ENCODE measurements around the gene DPP6. TPM values are rescaled to one million over a fixed set of nuclear protein-coding genes. Genes with fewer than 3 reads are reported as not detected.
A peak's percentile ranks its signal among the peaks of the same experiment; 100 is the strongest.

DPP6 gene
- polyA plus RNA-seq, 1 of the 3 experiments (the other 2 are of a cell fraction), result not detected

DNA sequence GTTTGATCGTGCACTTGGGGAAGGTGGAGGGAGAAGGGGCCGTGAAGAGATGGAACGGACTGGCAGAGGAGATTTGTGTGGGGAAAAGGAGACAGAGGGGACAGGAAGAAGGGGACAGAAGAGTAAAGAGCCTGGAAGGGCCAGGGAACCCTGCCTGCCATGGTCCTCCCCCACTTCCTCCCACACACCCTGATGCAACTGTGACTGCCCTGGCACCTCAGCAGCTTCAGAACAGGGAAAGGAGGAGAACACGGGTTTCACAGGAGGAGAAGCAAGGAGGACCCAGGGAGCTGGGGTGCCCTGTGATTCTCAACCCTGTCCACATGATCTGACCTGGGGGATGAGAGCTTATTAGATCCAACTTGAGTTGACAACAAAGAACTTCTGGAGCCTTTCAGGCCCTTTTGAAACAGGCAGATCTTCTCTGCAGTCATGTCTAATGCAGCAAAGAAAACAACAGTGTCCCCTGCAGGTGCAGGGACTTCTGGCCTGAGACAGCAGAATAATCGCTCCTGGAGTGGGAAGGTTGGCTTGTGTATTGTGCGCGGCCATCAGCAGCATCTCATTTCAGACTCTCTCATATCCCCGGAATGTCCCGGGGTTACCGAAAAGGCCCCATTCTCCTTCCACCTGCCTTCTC lies 529.2 kb downstream of the DPP6 start:
- H3K4me1 ChIP-seq (ENCODE audit: control insufficient read depth in 1 of 2, insufficient read depth in 2 of 2, low read depth in 1 of 2, low read length in 1 of 2), result no peaks in the 10 kb centered on the region
- H3K9me2 ChIP-seq, result no peaks in the 10 kb centered on the region
- no peak overlapping the region for H3K4me2 ChIP-seq
- no peaks in the 10 kb centered on the region for H4K20me1 ChIP-seq (ENCODE audit: insufficient read depth)
- no peaks in the 10 kb centered on the region for H3F3A ChIP-seq (replicated peaks; ENCODE audit: insufficient read depth)
- H3K27ac ChIP-seq (ENCODE audit: low read depth in 2 of 2, low read length in 1 of 2), result no peak overlapping the region
- no peak overlapping the region for H3K9ac ChIP-seq
- H3K4me3 ChIP-seq (ENCODE audit: low read depth in 2 of 2, low read length in 1 of 2), result no peak overlapping the region
- H3K27me3 ChIP-seq (ENCODE audit: insufficient read depth), result no peaks in the 10 kb centered on the region
- H3K9me3 ChIP-seq, result no peaks in the 10 kb centered on the region
- no peaks in the 10 kb centered on the region for H3K36me3 ChIP-seq (replicated peaks in 1 of 2; ENCODE audit: control insufficient read depth in 1 of 2, insufficient read depth in 2 of 2, low read length in 1 of 2)
- H3K79me2 ChIP-seq (ENCODE audit: insufficient read depth), result no peaks in the 10 kb centered on the region
- no peak for TF ChIP-seq SMC3 (IDR thresholded peaks at IDR 0.05; ENCODE audit: low read depth, low read length)
- TF ChIP-seq TAF1 (IDR thresholded peaks at IDR 0.05; ENCODE audit: borderline replicate concordance, low read depth, low read length), result no peak
- no peak for TF ChIP-seq RXRA (IDR thresholded peaks at IDR 0.05; ENCODE audit: borderline replicate concordance, low read depth)
- TF ChIP-seq, protein P1, sequence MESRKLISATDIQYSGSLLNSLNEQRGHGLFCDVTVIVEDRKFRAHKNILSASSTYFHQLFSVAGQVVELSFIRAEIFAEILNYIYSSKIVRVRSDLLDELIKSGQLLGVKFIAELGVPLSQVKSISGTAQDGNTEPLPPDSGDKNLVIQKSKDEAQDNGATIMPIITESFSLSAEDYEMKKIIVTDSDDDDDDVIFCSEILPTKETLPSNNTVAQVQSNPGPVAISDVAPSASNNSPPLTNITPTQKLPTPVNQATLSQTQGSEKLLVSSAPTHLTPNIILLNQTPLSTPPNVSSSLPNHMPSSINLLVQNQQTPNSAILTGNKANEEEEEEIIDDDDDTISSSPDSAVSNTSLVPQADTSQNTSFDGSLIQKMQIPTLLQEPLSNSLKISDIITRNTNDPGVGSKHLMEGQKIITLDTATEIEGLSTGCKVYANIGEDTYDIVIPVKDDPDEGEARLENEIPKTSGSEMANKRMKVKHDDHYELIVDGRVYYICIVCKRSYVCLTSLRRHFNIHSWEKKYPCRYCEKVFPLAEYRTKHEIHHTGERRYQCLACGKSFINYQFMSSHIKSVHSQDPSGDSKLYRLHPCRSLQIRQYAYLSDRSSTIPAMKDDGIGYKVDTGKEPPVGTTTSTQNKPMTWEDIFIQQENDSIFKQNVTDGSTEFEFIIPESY (IDR thresholded peaks at IDR 0.05; ENCODE audit: borderline replicate concordance, low read depth), result no peak
- TF ChIP-seq, protein P2, sequence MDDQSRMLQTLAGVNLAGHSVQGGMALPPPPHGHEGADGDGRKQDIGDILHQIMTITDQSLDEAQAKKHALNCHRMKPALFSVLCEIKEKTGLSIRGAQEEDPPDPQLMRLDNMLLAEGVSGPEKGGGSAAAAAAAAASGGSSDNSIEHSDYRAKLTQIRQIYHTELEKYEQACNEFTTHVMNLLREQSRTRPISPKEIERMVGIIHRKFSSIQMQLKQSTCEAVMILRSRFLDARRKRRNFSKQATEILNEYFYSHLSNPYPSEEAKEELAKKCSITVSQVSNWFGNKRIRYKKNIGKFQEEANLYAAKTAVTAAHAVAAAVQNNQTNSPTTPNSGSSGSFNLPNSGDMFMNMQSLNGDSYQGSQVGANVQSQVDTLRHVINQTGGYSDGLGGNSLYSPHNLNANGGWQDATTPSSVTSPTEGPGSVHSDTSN (IDR thresholded peaks at IDR 0.05), result no peak
- no peak for TF ChIP-seq FOXJ3 (CRISPR knock-in tag; IDR thresholded peaks at IDR 0.05)
- TF ChIP-seq GABPA (IDR thresholded peaks at IDR 0.05; ENCODE audit: low read depth), result no peak
- peak; percentile 17; the same call in 1 of the 2 replicates for TF ChIP-seq RAD21 (IDR thresholded peaks at IDR 0.05; ENCODE audit: low read length)
- no peak for TF ChIP-seq SIN3A (IDR thresholded peaks at IDR 0.05; ENCODE audit: borderline replicate concordance, low read depth, low read length)
- no peak overlapping the region for H2AFZ ChIP-seq (ENCODE audit: low read depth)
- CTCF ChIA-PET, result interaction anchor here (0.7 to 2.7 kb wide), 5 partner anchors 10 to 379 kb away, joined by 3 to 7 read pairs (median 6); no protein-coding TSS in a partner anchor
- 53% methylated on average over 10 of the region's 10 CpGs for WGBS (ENCODE audit: low lambda C conversion rate)
- POLR2A ChIA-PET, result no interaction called here
- no peak for DNase-seq

DNA sequence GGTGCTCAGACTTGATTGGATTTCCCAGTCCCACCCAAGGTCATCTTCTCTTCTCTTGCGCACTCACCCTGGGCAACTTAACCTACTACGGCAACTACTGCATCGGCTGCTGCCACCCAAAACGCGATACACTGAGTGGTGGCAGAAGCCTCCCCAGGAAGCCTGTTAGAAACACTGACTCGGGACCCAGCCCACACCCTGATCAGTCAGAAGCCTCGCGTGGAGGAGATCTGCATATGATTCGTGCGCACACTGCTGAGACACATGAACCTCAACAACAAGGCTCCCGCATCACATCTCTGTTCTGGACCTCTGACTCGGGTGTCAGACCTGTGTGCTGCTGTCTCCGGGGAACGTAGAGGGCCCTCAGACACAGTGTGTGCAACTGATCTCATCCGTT lies 531.3 kb downstream of the DPP6 start:
- WGBS (ENCODE audit: low lambda C conversion rate), result 59% methylated on average over 12 of the region's 15 CpGs
- no peak overlapping the region for H3K4me3 ChIP-seq (ENCODE audit: low read depth in 2 of 2, low read length in 1 of 2)
- CTCF ChIA-PET, result interaction anchor here (1.1 kb wide), 1 partner anchor 63 kb away, joined by 3 read pairs; no protein-coding TSS in a partner anchor

More for the DNA sequence above, 531.3 kb downstream of the DPP6 start:
- no peak overlapping the region for H2AFZ ChIP-seq (ENCODE audit: low read depth)
- no peaks in the 10 kb centered on the region for H3K9me3 ChIP-seq
- H3K27ac ChIP-seq (ENCODE audit: low read depth in 2 of 2, low read length in 1 of 2), result no peak overlapping the region
- no peaks in the 10 kb centered on the region for H3F3A ChIP-seq (replicated peaks; ENCODE audit: insufficient read depth)
- H3K27me3 ChIP-seq (ENCODE audit: insufficient read depth), result no peaks in the 10 kb centered on the region
- peaks cover 0 to 5% of the 10 kb centered on the region in 2 experiments; a peak in 1 of 4 replicates for H3K4me1 ChIP-seq (ENCODE audit: control insufficient read depth in 1 of 2, insufficient read depth in 2 of 2, low read depth in 1 of 2, low read length in 1 of 2)
- DNase-seq, result no peak
- H3K9ac ChIP-seq, result no peak overlapping the region
- H3K36me3 ChIP-seq (replicated peaks in 1 of 2; ENCODE audit: control insufficient read depth in 1 of 2, insufficient read depth in 2 of 2, low read length in 1 of 2), result no peaks in the 10 kb centered on the region
- no peaks in the 10 kb centered on the region for H3K9me2 ChIP-seq
- H4K20me1 ChIP-seq (ENCODE audit: insufficient read depth), result no peaks in the 10 kb centered on the region
- POLR2A ChIA-PET, result no interaction called here
- H3K4me2 ChIP-seq, result no peak overlapping the region
- TF ChIP-seq MXI1 (IDR thresholded peaks at IDR 0.05; ENCODE audit: low read depth, low read length) (no peak), TCF12 (IDR thresholded peaks at IDR 0.05) (no peak), RFX5 (IDR thresholded peaks at IDR 0.05; ENCODE audit: low read length) (no peak), RCOR1 (IDR thresholded peaks at IDR 0.05; ENCODE audit: low read length) (no peak)
- no peaks in the 10 kb centered on the region for H3K79me2 ChIP-seq (ENCODE audit: insufficient read depth)
